Activated T-helper 2 cell treated with anti-CD3 and anti-CD28 coated beads, Interferon-gamma antibody, Interleukin-2, Interleukin-4, amounts not matched to agents 10 μg/mL and 5 μg/mL and 100 μg/mL, durations not matched to agents 14 hours and 24 hours and 36 hours (primary cell): ENCODE data around the gene SEZ6L. TPM values are rescaled to one million over a fixed set of nuclear protein-coding genes. Genes with fewer than 3 reads are reported as not detected.

Experiments used
- DNase-seq: peaks from one replicate; pipeline ENCODE4 v3.0.0; 2021; ENCODE audit warnings: low spot score
- H3K27ac Mint-ChIP-seq: one replicate; pipeline ENCODE4 v1.8.0; 2021; ENCODE audit warnings: mixed read lengths
- H3K27me3 Mint-ChIP-seq: one replicate; pipeline ENCODE4 v1.8.0; 2021; ENCODE audit warnings: low read depth, mixed read lengths
- H3K36me3 Mint-ChIP-seq: one replicate; pipeline ENCODE4 v1.8.0; 2021; ENCODE audit warnings: low read depth, mixed read lengths
- H3K4me1 Mint-ChIP-seq: one replicate; pipeline ENCODE4 v1.8.0; 2021; ENCODE audit warnings: low read depth, mixed read lengths
- H3K4me3 Mint-ChIP-seq: one replicate; pipeline ENCODE4 v1.8.0; 2021; ENCODE audit warnings: low read depth, mild to moderate bottlenecking, moderate library complexity, mixed read lengths
- H3K9me3 Mint-ChIP-seq: one replicate; pipeline ENCODE4 v1.8.0; 2021; ENCODE audit warnings: mixed read lengths
- intact Hi-C: fragments of 100-400 bp; cut with micrococcal nuclease; formaldehyde crosslinking; loops from one replicate; pipeline ENCODE4 v1.15.1; 2023
- total RNA-seq: library from RNA; stranded (reverse); gene quantifications from 2 replicates; pipeline ENCODE4 v1.2.3, GENCODE V29; 2022

SEZ6L gene
- total RNA-seq, 1 donor from 2014 or later = not detected

GRCh38 chr22:26194877-26195276 is 25.6 kb downstream of the SEZ6L start:
- Mint-ChIP-seq H3K27ac (no peak overlapping the region), H3K36me3 (no peaks in the 10 kb centered on the region), H3K4me3 (no peak overlapping the region)

GRCh38 chr22:26196657-26197056 is 27.4 kb downstream of the SEZ6L start:
- intact Hi-C loops = no loop called here
- Mint-ChIP-seq H3K9me3 (no peaks in the 10 kb centered on the region), H3K36me3 (no peaks in the 10 kb centered on the region), H3K4me3 (no peak overlapping the region), H3K4me1 (no peaks in the 10 kb centered on the region), H3K27me3 (no peaks in the 10 kb centered on the region), H3K27ac (no peak overlapping the region)
- DNase-seq = no peak

More at GRCh38 chr22:26194877-26195276, 25.6 kb downstream of the SEZ6L start:
- DNase-seq = no peak
- H3K9me3 Mint-ChIP-seq = no peaks in the 10 kb centered on the region
- no peaks in the 10 kb centered on the region for H3K4me1 Mint-ChIP-seq
- intact Hi-C loops = no loop called here
- H3K27me3 Mint-ChIP-seq = no peaks in the 10 kb centered on the region

- no peak for DNase-seq
- H3K4me1 Mint-ChIP-seq = no peaks in the 10 kb centered on the region
- no peak overlapping the region for H3K4me3 Mint-ChIP-seq
- no peaks in the 10 kb centered on the region for H3K36me3 Mint-ChIP-seq
- no peak overlapping the region for H3K27ac Mint-ChIP-seq
- no peaks in the 10 kb centered on the region for H3K9me3 Mint-ChIP-seq
- intact Hi-C loops = no loop called here
- no peaks in the 10 kb centered on the region for H3K27me3 Mint-ChIP-seq
Measured at GRCh38 chr22:26197425-26197824, 28.2 kb downstream of the SEZ6L start.

GRCh38 chr22:26199665-26200064 is 30.4 kb downstream of the SEZ6L start:
- Mint-ChIP-seq H3K27me3 (no peaks in the 10 kb centered on the region), H3K27ac (no peak overlapping the region), H3K36me3 (no peaks in the 10 kb centered on the region), H3K9me3 (no peaks in the 10 kb centered on the region), H3K4me1 (no peaks in the 10 kb centered on the region), H3K4me3 (no peak overlapping the region)
- no peak for DNase-seq
- intact Hi-C loops = no loop called here

- no peaks in the 10 kb centered on the region for H3K27me3 Mint-ChIP-seq
- no peaks in the 10 kb centered on the region for H3K36me3 Mint-ChIP-seq
- no peaks in the 10 kb centered on the region for H3K4me1 Mint-ChIP-seq
- no peak for DNase-seq
- H3K4me3 Mint-ChIP-seq = no peak overlapping the region
- no peak overlapping the region for H3K27ac Mint-ChIP-seq
- H3K9me3 Mint-ChIP-seq = no peaks in the 10 kb centered on the region
- intact Hi-C loops = no loop called here
Measured at GRCh38 chr22:26202280-26202924, 33.1 kb downstream of the SEZ6L start.

GRCh38 chr22:26205494-26205893 is 36.2 kb downstream of the SEZ6L start:
- Mint-ChIP-seq H3K36me3 (no peaks in the 10 kb centered on the region), H3K27ac (no peak overlapping the region), H3K4me1 (no peaks in the 10 kb centered on the region), H3K27me3 (no peaks in the 10 kb centered on the region), H3K9me3 (no peaks in the 10 kb centered on the region), H3K4me3 (no peak overlapping the region)
- no peak for DNase-seq
- intact Hi-C loops = no loop called here

GRCh38 chr22:26210334-26210733 is 41.1 kb downstream of the SEZ6L start:
- intact Hi-C loops = no loop called here
- peaks cover 6% of the 10 kb centered on the region for H3K27me3 Mint-ChIP-seq
- H3K4me3 Mint-ChIP-seq = no peak overlapping the region
- no peak overlapping the region for H3K27ac Mint-ChIP-seq
- H3K4me1 Mint-ChIP-seq = no peaks in the 10 kb centered on the region
- no peak for DNase-seq
- H3K9me3 Mint-ChIP-seq = no peaks in the 10 kb centered on the region
- no peaks in the 10 kb centered on the region for H3K36me3 Mint-ChIP-seq

- no peak overlapping the region for H3K4me3 Mint-ChIP-seq
- DNase-seq = no peak
- no peaks in the 10 kb centered on the region for H3K4me1 Mint-ChIP-seq
- intact Hi-C loops = no loop called here
- no peak overlapping the region for H3K27ac Mint-ChIP-seq
- no peaks in the 10 kb centered on the region for H3K9me3 Mint-ChIP-seq
- no peaks in the 10 kb centered on the region for H3K36me3 Mint-ChIP-seq
- H3K27me3 Mint-ChIP-seq = peaks cover 10% of the 10 kb centered on the region
Measured at GRCh38 chr22:26213826-26214225, 44.6 kb downstream of the SEZ6L start.

- Mint-ChIP-seq H3K27ac (no peak overlapping the region), H3K4me3 (no peak overlapping the region), H3K36me3 (no peaks in the 10 kb centered on the region), H3K27me3 (peaks cover 10% of the 10 kb centered on the region), H3K9me3 (no peaks in the 10 kb centered on the region), H3K4me1 (no peaks in the 10 kb centered on the region)
- no peak for DNase-seq
- intact Hi-C loops = no loop called here
Measured at GRCh38 chr22:26214466-26214865, 45.2 kb downstream of the SEZ6L start.

GRCh38 chr22:26215736-26216135 is 46.5 kb downstream of the SEZ6L start:
- H3K4me1 Mint-ChIP-seq = no peaks in the 10 kb centered on the region
- no peaks in the 10 kb centered on the region for H3K9me3 Mint-ChIP-seq
- no peak overlapping the region for H3K27ac Mint-ChIP-seq
- no peak for DNase-seq
- no peaks in the 10 kb centered on the region for H3K36me3 Mint-ChIP-seq
- intact Hi-C loops = no loop called here
- no peak overlapping the region for H3K4me3 Mint-ChIP-seq
- peaks cover 10% of the 10 kb centered on the region for H3K27me3 Mint-ChIP-seq

- H3K27me3 Mint-ChIP-seq = no peaks in the 10 kb centered on the region
- no peaks in the 10 kb centered on the region for H3K4me1 Mint-ChIP-seq
- H3K9me3 Mint-ChIP-seq = no peaks in the 10 kb centered on the region
- no peaks in the 10 kb centered on the region for H3K36me3 Mint-ChIP-seq
- DNase-seq = no peak
- no peak overlapping the region for H3K27ac Mint-ChIP-seq
- intact Hi-C loops = no loop called here
- no peak overlapping the region for H3K4me3 Mint-ChIP-seq
Measured at GRCh38 chr22:26225207-26225606, 55.9 kb downstream of the SEZ6L start.

- DNase-seq = no peak
- Mint-ChIP-seq H3K36me3 (no peaks in the 10 kb centered on the region), H3K27me3 (no peaks in the 10 kb centered on the region), H3K9me3 (no peaks in the 10 kb centered on the region), H3K4me1 (no peaks in the 10 kb centered on the region), H3K27ac (no peak overlapping the region), H3K4me3 (no peak overlapping the region)
- intact Hi-C loops = no loop called here
Measured at GRCh38 chr22:26226538-26227297, 57.5 kb downstream of the SEZ6L start.

- DNase-seq = no peak
- intact Hi-C loops = no loop called here
- Mint-ChIP-seq H3K4me1 (no peaks in the 10 kb centered on the region), H3K9me3 (no peaks in the 10 kb centered on the region), H3K36me3 (no peaks in the 10 kb centered on the region), H3K27ac (no peak overlapping the region), H3K27me3 (no peaks in the 10 kb centered on the region), H3K4me3 (no peak overlapping the region)
Measured at GRCh38 chr22:26229910-26230309, 60.6 kb downstream of the SEZ6L start.
